ENCODE data around the gene NSD2.

NSD2 gene

DNA sequence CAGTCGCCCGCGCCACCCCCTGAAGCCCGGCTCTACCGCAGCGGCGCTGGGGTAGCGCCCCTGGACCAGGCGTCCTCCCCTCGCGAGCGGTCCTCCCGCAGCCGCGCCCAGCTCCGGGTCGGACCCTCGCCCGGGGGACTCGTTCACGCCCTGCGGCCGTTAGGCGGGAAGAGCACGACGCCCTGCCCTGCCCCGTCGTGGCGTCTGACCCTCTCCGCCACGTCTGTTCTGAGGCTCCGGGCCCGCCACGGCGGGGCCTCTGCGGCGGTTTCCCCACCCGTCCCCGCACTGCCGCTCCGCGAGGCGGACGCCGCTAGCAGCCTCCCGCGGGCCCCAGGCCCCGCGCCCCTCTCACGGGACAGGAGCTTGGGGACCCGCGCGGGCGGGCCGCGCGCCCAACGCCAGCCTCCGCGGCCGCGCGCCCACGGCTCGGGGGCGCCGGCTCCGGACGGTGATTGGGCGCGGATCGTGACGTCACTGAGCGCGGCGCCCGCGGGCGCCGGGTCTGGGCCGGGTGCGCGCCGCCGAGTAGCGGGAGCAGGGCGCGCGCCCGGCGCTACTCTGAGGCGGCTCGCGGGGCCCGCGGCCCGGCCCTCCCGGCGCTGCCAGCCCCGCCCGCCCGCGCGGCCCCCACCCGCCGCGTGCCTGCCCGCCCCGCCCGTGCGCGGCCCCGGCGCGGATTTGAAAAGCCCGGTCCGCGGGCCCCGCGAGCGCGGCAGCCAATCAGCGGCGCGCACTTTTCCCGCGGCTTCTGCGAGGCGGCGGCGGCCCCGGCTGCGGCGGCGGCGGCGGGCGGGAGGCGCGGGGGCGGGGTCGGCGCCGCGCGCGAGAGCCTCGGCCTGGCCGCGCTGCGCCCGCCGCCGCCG is at the start of gene NSD2:
Gene NSD2, plus strand, starts transcription at position 816 of the 866 bp plus-strand sequence. CDS start 29,262 bp downstream, outside the sequence.
- H3K4me3 ChIP-seq (ENCODE audit: low read depth, low read length) = peak within 1 kb of the TSS; percentile 77
- peak; percentile 94 for DNase-seq (ENCODE audit: low read depth)
- TF ChIP-seq MYC (IDR thresholded peaks at IDR 0.05; ENCODE audit: low read depth, low read length) (0 out of 2 replicates have a peak, but pooled peaks have one; percentile 6), POLR2A (IDR thresholded peaks at IDR 0.05; ENCODE audit: extremely low read depth, insufficient read length) (peak; percentile 97)
- TF ChIP-seq, protein P1, sequence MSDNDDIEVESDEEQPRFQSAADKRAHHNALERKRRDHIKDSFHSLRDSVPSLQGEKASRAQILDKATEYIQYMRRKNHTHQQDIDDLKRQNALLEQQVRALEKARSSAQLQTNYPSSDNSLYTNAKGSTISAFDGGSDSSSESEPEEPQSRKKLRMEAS (IDR thresholded peaks at IDR 0.05; ENCODE audit: low read depth, low read length) = no peak; the same call in 1 of the 2 replicates
- TF ChIP-seq, protein P2, sequence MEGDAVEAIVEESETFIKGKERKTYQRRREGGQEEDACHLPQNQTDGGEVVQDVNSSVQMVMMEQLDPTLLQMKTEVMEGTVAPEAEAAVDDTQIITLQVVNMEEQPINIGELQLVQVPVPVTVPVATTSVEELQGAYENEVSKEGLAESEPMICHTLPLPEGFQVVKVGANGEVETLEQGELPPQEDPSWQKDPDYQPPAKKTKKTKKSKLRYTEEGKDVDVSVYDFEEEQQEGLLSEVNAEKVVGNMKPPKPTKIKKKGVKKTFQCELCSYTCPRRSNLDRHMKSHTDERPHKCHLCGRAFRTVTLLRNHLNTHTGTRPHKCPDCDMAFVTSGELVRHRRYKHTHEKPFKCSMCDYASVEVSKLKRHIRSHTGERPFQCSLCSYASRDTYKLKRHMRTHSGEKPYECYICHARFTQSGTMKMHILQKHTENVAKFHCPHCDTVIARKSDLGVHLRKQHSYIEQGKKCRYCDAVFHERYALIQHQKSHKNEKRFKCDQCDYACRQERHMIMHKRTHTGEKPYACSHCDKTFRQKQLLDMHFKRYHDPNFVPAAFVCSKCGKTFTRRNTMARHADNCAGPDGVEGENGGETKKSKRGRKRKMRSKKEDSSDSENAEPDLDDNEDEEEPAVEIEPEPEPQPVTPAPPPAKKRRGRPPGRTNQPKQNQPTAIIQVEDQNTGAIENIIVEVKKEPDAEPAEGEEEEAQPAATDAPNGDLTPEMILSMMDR (IDR thresholded peaks at IDR 0.05; ENCODE audit: low read depth, low read length) = no peak

DNA sequence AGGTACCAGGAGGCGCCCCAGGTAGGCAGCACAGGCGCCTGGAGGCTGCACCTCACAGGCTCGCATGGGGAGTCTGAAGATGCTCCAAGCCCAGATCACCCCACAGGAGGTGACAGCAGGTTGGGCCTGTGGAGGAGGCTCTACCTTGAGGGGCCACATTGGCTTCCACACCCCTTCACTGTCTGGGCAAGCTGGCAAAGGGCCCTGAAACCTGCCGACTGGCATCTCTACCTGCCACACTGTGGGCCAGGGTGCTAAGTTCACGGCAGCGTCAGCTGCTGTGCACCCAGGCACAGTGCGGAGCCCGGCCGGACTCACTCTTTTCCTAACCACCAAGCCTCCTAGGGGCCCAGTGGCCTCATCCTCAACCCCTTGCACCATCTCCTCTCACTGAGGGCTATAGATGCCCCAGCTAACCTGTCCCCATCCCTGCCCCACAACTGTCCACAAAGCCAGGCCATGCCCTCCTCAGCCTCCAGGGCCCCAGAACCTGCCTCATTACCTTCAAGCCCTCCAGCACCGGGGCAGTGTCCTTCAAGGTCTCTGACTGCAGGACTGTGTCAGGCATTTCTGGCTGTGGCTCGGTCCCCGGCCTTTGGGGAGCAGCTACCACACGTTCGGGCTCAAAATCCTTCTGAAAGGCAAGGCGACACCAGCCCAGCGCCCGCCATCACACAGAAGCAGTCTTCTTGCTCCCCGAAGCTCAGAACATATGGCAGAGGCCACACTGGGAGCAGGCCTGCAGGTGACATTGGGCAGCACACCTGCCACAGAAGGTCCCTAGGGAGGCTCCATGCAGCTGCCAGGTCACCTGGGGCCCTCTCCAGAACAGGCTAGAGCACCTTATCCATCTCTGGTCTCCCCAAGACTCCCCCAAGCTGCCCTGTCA is 49.3 kb upstream of the NSD2 start:
- no peak for DNase-seq (ENCODE audit: low read depth)
- TF ChIP-seq MYC (IDR thresholded peaks at IDR 0.05; ENCODE audit: low read depth, low read length) (no peak), POLR2A (IDR thresholded peaks at IDR 0.05; ENCODE audit: extremely low read depth, insufficient read length) (no peak)
- TF ChIP-seq, protein P2 (IDR thresholded peaks at IDR 0.05; ENCODE audit: low read depth, low read length) = no peak
- TF ChIP-seq, protein P1 (IDR thresholded peaks at IDR 0.05; ENCODE audit: low read depth, low read length) = no peak
- no peak overlapping the region for H3K4me3 ChIP-seq (ENCODE audit: low read depth, low read length)

DNA sequence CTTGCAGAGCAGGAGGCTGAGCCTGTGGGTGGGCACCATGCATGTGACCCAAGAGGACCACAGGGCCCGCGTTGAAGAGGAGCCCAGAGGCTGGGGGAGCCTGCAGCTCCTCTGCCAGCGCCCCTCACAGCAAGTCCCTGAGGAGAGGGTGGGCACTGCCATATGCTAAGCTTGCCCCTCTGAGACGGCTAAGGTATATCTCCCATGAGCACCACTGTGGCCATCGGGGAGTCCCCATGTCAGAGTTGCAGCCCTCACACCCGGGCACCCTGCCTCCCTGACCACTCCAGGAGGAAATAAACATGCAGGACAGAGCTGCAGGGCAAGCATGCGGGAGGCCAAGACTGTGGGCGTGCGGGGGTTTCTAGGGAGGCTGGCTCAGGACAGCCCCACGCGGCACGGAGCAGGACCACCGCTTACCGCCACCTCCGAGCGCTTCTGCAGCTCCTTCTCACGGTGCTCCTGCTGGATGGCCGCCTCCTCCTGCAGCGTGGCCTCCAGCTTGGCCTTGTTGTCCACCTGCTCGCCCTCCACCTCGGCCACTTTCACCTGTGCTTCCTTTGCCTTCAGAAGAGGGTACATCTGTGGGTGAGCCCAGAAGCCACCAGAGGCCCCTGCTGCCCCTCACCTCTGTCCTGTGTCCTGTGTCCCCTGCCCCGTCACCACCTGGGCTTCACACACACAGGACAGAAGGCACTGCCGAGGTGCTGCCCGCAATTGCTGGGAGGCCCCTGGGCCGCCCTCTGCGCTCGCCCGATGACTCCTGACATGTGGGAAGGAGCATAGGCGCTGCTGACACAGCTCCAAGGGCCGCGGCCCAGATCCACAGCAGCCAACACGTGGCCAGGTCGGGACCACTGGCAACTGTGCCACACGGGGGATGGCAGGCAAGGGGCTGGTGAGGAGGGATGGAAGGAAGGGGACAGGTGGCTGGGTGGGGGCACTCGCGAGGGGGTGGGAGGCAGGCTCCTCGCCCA is 48.3 kb upstream of the NSD2 start:
- no peak for DNase-seq (ENCODE audit: low read depth)
- no peak for TF ChIP-seq POLR2A (IDR thresholded peaks at IDR 0.05; ENCODE audit: extremely low read depth, insufficient read length)
- TF ChIP-seq, protein P2 (IDR thresholded peaks at IDR 0.05; ENCODE audit: low read depth, low read length) = no peak
- no peak for TF ChIP-seq MYC (IDR thresholded peaks at IDR 0.05; ENCODE audit: low read depth, low read length)
- TF ChIP-seq, protein P1 (IDR thresholded peaks at IDR 0.05; ENCODE audit: low read depth, low read length) = no peak
- no peak overlapping the region for H3K4me3 ChIP-seq (ENCODE audit: low read depth, low read length)

DNA sequence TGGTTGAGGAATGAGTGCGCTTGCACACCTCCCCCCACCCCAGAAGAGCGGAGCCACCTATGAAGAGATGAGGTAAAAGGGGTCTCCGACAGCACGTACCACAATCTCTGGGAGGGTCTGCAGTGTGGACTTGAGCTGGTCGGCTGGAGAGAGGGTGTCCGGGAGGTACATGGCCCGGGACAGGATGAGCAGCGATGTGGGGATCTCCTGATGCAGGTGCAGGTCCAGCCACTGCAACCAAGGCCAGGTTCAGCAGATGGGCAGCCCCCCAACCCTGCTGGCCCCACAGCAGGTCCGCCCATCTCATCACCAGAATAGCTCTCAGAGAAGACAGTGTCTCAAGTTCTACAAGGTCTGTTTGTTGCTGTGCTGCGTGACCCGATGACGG is 47.7 kb upstream of the NSD2 start:
- no peak for DNase-seq (ENCODE audit: low read depth)
- TF ChIP-seq POLR2A (IDR thresholded peaks at IDR 0.05; ENCODE audit: extremely low read depth, insufficient read length) (no peak), MYC (IDR thresholded peaks at IDR 0.05; ENCODE audit: low read depth, low read length) (no peak)
- TF ChIP-seq, protein P2 (IDR thresholded peaks at IDR 0.05; ENCODE audit: low read depth, low read length) = no peak
- TF ChIP-seq, protein P1 (IDR thresholded peaks at IDR 0.05; ENCODE audit: low read depth, low read length) = no peak
- no peak overlapping the region for H3K4me3 ChIP-seq (ENCODE audit: low read depth, low read length)

DNA sequence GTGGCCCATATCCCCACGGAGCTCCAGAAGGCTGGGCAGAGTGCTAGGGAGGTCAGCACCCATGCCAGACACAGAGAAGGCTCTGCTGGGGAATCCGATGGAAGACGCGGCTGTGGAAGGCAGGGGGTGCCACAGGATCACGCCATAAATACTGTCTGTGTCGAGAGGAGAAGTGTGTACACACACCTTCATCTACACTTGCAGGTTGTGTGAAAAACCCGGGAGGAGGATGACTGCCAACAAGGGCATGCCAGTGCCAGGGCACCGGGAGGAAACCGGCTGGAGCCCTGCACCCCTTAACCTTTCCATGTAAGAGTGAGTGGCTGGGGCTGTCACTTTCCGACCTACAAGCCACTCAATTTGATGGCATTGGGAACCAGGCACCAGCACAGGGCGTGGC is 46.4 kb upstream of the NSD2 start:
- TF ChIP-seq, protein P2 (IDR thresholded peaks at IDR 0.05; ENCODE audit: low read depth, low read length) = no peak
- TF ChIP-seq MYC (IDR thresholded peaks at IDR 0.05; ENCODE audit: low read depth, low read length) = no peak
- TF ChIP-seq, protein P1 (IDR thresholded peaks at IDR 0.05; ENCODE audit: low read depth, low read length) = no peak
- no peak for TF ChIP-seq POLR2A (IDR thresholded peaks at IDR 0.05; ENCODE audit: extremely low read depth, insufficient read length)

More for the DNA sequence above, 46.4 kb upstream of the NSD2 start:
- no peak for DNase-seq (ENCODE audit: low read depth)
- H3K4me3 ChIP-seq (ENCODE audit: low read depth, low read length) = no peak overlapping the region
